IMR-90 (cell line): ENCODE data around the gene CNOT10. TPM values are rescaled to one million over a fixed set of nuclear protein-coding genes. Genes with fewer than 3 reads are reported as not detected.

Experiments used
- ATAC-seq: fragments of 200-7000 bp; cut with Tn5 transposase; 2 replicates; pipeline ENCODE4 v1.9.1; 2020; ENCODE audit warnings: low read depth, mild to moderate bottlenecking, moderate library complexity
- BruUV-seq: library from RNA; stranded (reverse); fragments of 400-500 nt; replicated peaks from 2 replicates; lab custom pipeline; 2021; lab: Mats Ljungman, UMichigan
- CTCF ChIA-PET: fragments of 300-600 bp; formaldehyde crosslinking; extraction: SDS; loops from one replicate; lab custom pipeline; 2021; ENCODE audit warnings: antibody characterized with exemption; lab: Yijun Ruan, JAX
- POLR2A ChIA-PET: fragments of 300-600 bp; sonication (Branson Sonifier 250); formaldehyde crosslinking; loops from one replicate; lab custom pipeline; 2022; ENCODE audit warnings: antibody characterized with exemption; ENCODE audit not compliant: unreplicated experiment; lab: Charles Lee
- DNase-seq: peaks from one replicate; pipeline ENCODE4 v3.0.0; 2013
- H2AFZ ChIP-seq: replicated peaks from 2 replicates; pipeline ENCODE3; 2013; ENCODE audit warnings: low read length, mild to moderate bottlenecking; ENCODE audit not compliant: poor library complexity
- H2AK5ac ChIP-seq: 2 replicates; pipeline ENCODE4 v1.6.1; 2013; ENCODE audit warnings: low read depth, low read length, inconsistent platforms
- H2AK9ac ChIP-seq: replicated peaks from 2 replicates; pipeline ENCODE3; 2013; ENCODE audit warnings: mild to moderate bottlenecking, low read depth, low read length, moderate library complexity; ENCODE audit not compliant: poor library complexity
- H2BK120ac ChIP-seq: 2 replicates; pipeline ENCODE4 v1.6.1; 2013; ENCODE audit warnings: low read depth, low read length, inconsistent platforms
- H2BK15ac ChIP-seq: 3 replicates; pipeline ENCODE4 v1.6.1; 2013; ENCODE audit warnings: low read depth, low read length, inconsistent platforms
- H2BK20ac ChIP-seq: 2 replicates; pipeline ENCODE4 v1.6.1; 2013; ENCODE audit warnings: low read depth, mild to moderate bottlenecking, inconsistent platforms, low read length, moderate library complexity
- H2BK5ac ChIP-seq: 2 replicates; pipeline ENCODE4 v1.6.1; 2013; ENCODE audit warnings: mild to moderate bottlenecking, low read depth, low read length, inconsistent platforms; ENCODE audit not compliant: poor library complexity, severe bottlenecking
- H3K14ac ChIP-seq: replicated peaks from 2 replicates; pipeline ENCODE4 v1.6.1; 2013; ENCODE audit warnings: low read depth, low read length, inconsistent platforms
- H3K18ac ChIP-seq: 2 replicates; pipeline ENCODE4 v1.6.1; 2013; ENCODE audit warnings: low read depth, low read length, control low read depth
- H3K23ac ChIP-seq: 2 replicates; pipeline ENCODE4 v1.6.1; 2013; ENCODE audit warnings: low read depth, low read length, inconsistent platforms
- H3K27ac ChIP-seq: 2 replicates; pipeline ENCODE4 v1.5.1; 2013; ENCODE audit warnings: mild to moderate bottlenecking, control low read depth, low read length; ENCODE audit not compliant: insufficient read depth
- H3K27me3 ChIP-seq: 2 replicates; pipeline ENCODE4 v1.6.1; 2013; ENCODE audit warnings: low read length; ENCODE audit not compliant: control insufficient read depth, insufficient read depth
- H3K36me3 ChIP-seq: 2 replicates; pipeline ENCODE4 v1.6.1; 2013; ENCODE audit warnings: low read length, mixed read lengths; ENCODE audit not compliant: control insufficient read depth, insufficient read depth
- H3K4ac ChIP-seq: 2 replicates; pipeline ENCODE4 v1.6.1; 2013; ENCODE audit warnings: low read depth, low read length, inconsistent platforms
- H3K4me1 ChIP-seq: 2 replicates; pipeline ENCODE4 v1.6.1; 2013; ENCODE audit warnings: low read length, mixed read lengths; ENCODE audit not compliant: control insufficient read depth, insufficient read depth
- H3K4me2 ChIP-seq: 2 replicates; pipeline ENCODE4 v1.6.1; 2013; ENCODE audit warnings: low read depth, mild to moderate bottlenecking, control low read depth, low read length, moderate library complexity
- H3K4me3 ChIP-seq: 2 replicates; pipeline ENCODE4 v1.5.1; 2013; ENCODE audit warnings: low read depth, mild to moderate bottlenecking, control low read depth, low read length, moderate library complexity; ENCODE audit not compliant: insufficient read depth
- H3K56ac ChIP-seq: 2 replicates; pipeline ENCODE4 v1.6.1; 2013; ENCODE audit warnings: low read length, inconsistent platforms; ENCODE audit not compliant: insufficient read depth; ENCODE audit errors: extremely low read depth
- H3K79me1 ChIP-seq, 2 experiments: 2 replicates each; pipeline ENCODE4 v1.6.1; 2013; ENCODE audit warnings: low read length in 2 of 2, inconsistent platforms in 1 of 2, low read depth in 1 of 2
- H3K9ac ChIP-seq: 2 replicates; pipeline ENCODE4 v1.6.1; 2013; ENCODE audit warnings: low read depth, low read length, control low read depth
- H3K9me1 ChIP-seq: 2 replicates; pipeline ENCODE4 v1.6.1; 2013; ENCODE audit warnings: low read length, inconsistent platforms; ENCODE audit not compliant: insufficient read depth
- H3K9me3 ChIP-seq: 2 replicates; pipeline ENCODE4 v1.6.1; 2013; ENCODE audit warnings: low read length; ENCODE audit not compliant: control insufficient read depth, insufficient read depth
- H4K20me1 ChIP-seq: 2 replicates; pipeline ENCODE4 v1.6.1; 2013; ENCODE audit warnings: low read length, inconsistent platforms; ENCODE audit not compliant: insufficient read depth
- H4K5ac ChIP-seq: 2 replicates; pipeline ENCODE4 v1.6.1; 2013; ENCODE audit warnings: mild to moderate bottlenecking, low read depth, low read length, control low read depth
- H4K8ac ChIP-seq, 2 experiments: 2 replicates each; pipeline ENCODE4 v1.6.1; 2013; ENCODE audit warnings: low read depth in 2 of 2, low read length in 2 of 2, control low read depth in 1 of 2, inconsistent platforms in 1 of 2
- H4K91ac ChIP-seq: 2 replicates; pipeline ENCODE4 v1.6.1; 2013; ENCODE audit warnings: low read depth, low read length, inconsistent platforms; ENCODE audit not compliant: insufficient read depth
- CEBPB ChIP-seq: IDR thresholded peaks from 2 replicates; pipeline ENCODE4 v1.6.1; 2012; ENCODE audit warnings: low read depth, low read length, improper control_type of control experiment
- MAFK ChIP-seq: IDR thresholded peaks from 2 replicates; pipeline ENCODE4 v1.6.1; 2012; ENCODE audit warnings: low read depth, low read length, improper control_type of control experiment
- MAZ ChIP-seq: IDR thresholded peaks from 2 replicates; pipeline ENCODE4 v1.6.1; 2012; ENCODE audit warnings: low read depth, mild to moderate bottlenecking, low read length, improper control_type of control experiment, moderate library complexity, borderline replicate concordance
- POLR2A ChIP-seq: IDR thresholded peaks from 2 replicates; pipeline ENCODE4 v1.6.1; 2012; ENCODE audit warnings: mild to moderate bottlenecking, low read depth, low read length
- RAD21 ChIP-seq: IDR thresholded peaks from 2 replicates; pipeline ENCODE4 v1.6.1; 2012; ENCODE audit warnings: low read length, improper control_type of control experiment
- RCOR1 ChIP-seq: IDR thresholded peaks from 2 replicates; pipeline ENCODE4 v1.6.1; 2012; ENCODE audit warnings: mild to moderate bottlenecking, low read length, improper control_type of control experiment; ENCODE audit not compliant: insufficient replicate concordance
- WGBS, 2 experiments: methylation state at CpG; one replicate each; pipeline versions ENCODE4 v1.1.5 to v1.1.7; 2013; ENCODE audit warnings: missing lambda C conversion rate in 2 of 2; ENCODE audit not compliant: insufficient read length in 1 of 2; ENCODE audit errors: extremely low coverage in 2 of 2; 5-methylcytosine and 5-hydroxymethylcytosine counted together
- dilution Hi-C: fragments of 300-500 bp; cut with HindIII; formaldehyde crosslinking; loops from one replicate; pipeline ENCODE4 v1.14.3; 2018; ENCODE audit warnings: low sequenced_read_pairs; ENCODE audit not compliant: unreplicated experiment
- in situ Hi-C: fragments of 300-500 bp; cut with MboI; formaldehyde crosslinking; loops from 3 replicates; pipeline ENCODE4 v1.14.3; 2019; ENCODE audit warnings: low sequenced_read_pairs, inconsistent platforms, mixed read lengths
- intact Hi-C: fragments of 100-400 bp; cut with micrococcal nuclease; formaldehyde crosslinking; loops from 2 replicates; pipeline ENCODE4 v1.10.0; 2022
- polyA plus RNA-seq, 3 experiments: library from polyadenylated mRNA; depleted of rRNA; stranded (reverse); fragments of >200 nt; gene quantifications; 2 replicates each; pipeline ENCODE4 v1.2.3, GENCODE V29; 2012; ENCODE audit warnings: low replicate concordance in 1 of 3
- total RNA-seq: library from RNA; depleted of rRNA; stranded (reverse); fragments of >200 nt; gene quantifications from 2 replicates; pipeline ENCODE4 v1.2.3, GENCODE V29; 2012

The CNOT10 gene
- total and polyA plus RNA-seq, 2 of the 4 experiments (the other 2 are of a cell fraction) = 15.8 to 20.4 TPM

DNA sequence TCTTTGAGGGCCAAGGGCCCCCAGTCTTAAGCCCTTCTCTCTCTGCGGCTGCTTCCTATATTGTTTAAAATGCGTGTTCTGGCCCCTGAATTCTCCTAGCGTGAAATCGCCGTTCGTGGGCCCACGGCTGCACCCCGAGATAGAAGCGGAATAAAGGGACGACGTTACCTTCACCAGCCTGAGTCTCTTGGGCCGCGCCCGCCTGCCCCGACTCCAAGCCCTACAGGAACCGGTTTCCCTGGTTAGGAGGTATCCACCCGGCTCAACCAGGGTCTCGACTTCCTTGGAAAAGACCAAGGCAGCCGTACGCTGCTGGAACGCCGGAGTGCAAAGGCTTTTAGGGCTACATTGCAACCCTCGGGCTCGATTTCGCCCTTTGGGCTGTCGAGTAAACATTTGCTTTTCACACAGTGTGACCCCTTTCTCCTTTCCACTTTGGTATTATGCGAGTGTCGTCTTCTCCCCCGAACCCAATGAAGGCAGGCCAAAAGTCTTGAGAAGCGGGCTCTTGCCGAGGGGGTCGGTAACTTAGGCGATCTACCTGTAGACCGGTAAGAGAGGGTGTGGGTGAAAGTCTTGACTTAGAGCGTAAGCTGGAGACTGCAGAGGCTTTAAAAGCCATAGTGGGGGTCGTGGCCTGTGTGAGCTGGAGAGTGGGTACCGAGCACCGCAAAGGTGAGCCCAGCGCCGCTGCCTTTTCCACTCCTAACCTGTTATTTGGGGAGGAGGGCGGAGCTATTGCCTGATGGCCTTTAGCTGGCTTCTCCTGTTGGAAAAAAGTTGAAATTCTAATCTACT lies 134.8 kb downstream of the CNOT10 start:
- Histone ChIP-seq H2AK5ac (no peak overlapping the region), H3K4me3 (no peak overlapping the region), H3K4me1 (peaks cover 3% of the 10 kb centered on the region; the same call in 1 of the 2 replicates), H3K23ac (no peak overlapping the region), H2BK20ac (no peak overlapping the region), H4K5ac (no peak overlapping the region), H4K8ac (no peak overlapping the region), H3K27ac (no peak overlapping the region), H3K36me3 (no peaks in the 10 kb centered on the region), H3K4me2 (no peak overlapping the region), H4K91ac (no peak overlapping the region), H3K79me1 (no peaks in the 10 kb centered on the region), H2BK120ac (no peak overlapping the region), H3K56ac (no peak overlapping the region), H3K14ac (no peak overlapping the region), H2AK9ac (no peak overlapping the region), H3K9ac (no peak overlapping the region), H3K9me3 (peaks cover 21% of the 10 kb centered on the region), H3K4ac (no peak overlapping the region), H3K9me1 (no peaks in the 10 kb centered on the region), H2BK15ac (no peak overlapping the region), H4K20me1 (no peaks in the 10 kb centered on the region), H3K27me3 (peaks cover 78% of the 10 kb centered on the region), H3K18ac (no peak overlapping the region), H2BK5ac (no peak overlapping the region), H2AFZ (no peak overlapping the region)
- TF ChIP-seq RCOR1 = no peak
- TF ChIP-seq CEBPB = no peak
- no peak for TF ChIP-seq MAZ
- no peak for TF ChIP-seq MAFK
- no peak for TF ChIP-seq POLR2A
- no peak for TF ChIP-seq RAD21
- in situ Hi-C loops (no loop called here), dilution Hi-C loops (no loop called here), intact Hi-C loops (loop anchor here (10.0 kb wide), 2 partner anchors 115 to 1735 kb away; no protein-coding TSS in a partner anchor)
- ATAC-seq = no peak
- ChIA-PET CTCF (no interaction called here), POLR2A (no interaction called here)
- BruUV-seq = no TSS peak
- DNase-seq = no peak
- 76% methylated on average over 21 of the region's 41 CpGs; no CpG with 5 or more reads in 1 of the 2 experiments for WGBS, 2 experiments
